ENCODE results near the gene SSH2. TPM values are rescaled to one million over a fixed set of nuclear protein-coding genes. Genes with fewer than 3 reads are reported as not detected.

SSH2 gene
- total RNA-seq, 1 experiment from 2014 or later = 8.5 TPM

GRCh38 chr17:29661213-29661612 lies 268.8 kb downstream of the SSH2 start:
- POLR2A ChIA-PET (ENCODE audit: unreplicated experiment) = no interaction called here
- Histone ChIP-seq H3K36me3 (ENCODE audit: low read depth, low read length) (no peaks in the 10 kb centered on the region), H3K4me2 (ENCODE audit: low read length) (no peak overlapping the region), H3F3A (ENCODE audit: low read length, unreplicated experiment) (peaks cover 8% of the 10 kb centered on the region), H3K4me3 (ENCODE audit: low read length) (no peak overlapping the region), H3K27ac (ENCODE audit: low read length) (no peak overlapping the region), H3K4me1 (ENCODE audit: insufficient read depth, low read length) (peaks cover 32% of the 10 kb centered on the region), H4K20me1 (ENCODE audit: low read length) (no peaks in the 10 kb centered on the region), H3K9me2 (replicated peaks; ENCODE audit: low read length) (no peaks in the 10 kb centered on the region), H3K27me3 (ENCODE audit: low read length) (no peaks in the 10 kb centered on the region), H2AFZ (ENCODE audit: low read length) (no peak overlapping the region), H3K9ac (ENCODE audit: low read length) (no peak overlapping the region), H3K79me2 (ENCODE audit: low read length) (no peaks in the 10 kb centered on the region), H3K9me3 (ENCODE audit: low read length) (no peaks in the 10 kb centered on the region)
- intact Hi-C loops (cut with micrococcal nuclease) = no loop called here
- no TSS peak for BruUV-seq (replicated peaks)
- TF ChIP-seq EZH2phosphoT487 (IDR thresholded peaks at IDR 0.05; ENCODE audit: borderline replicate concordance, low read length) = no peak
- TF ChIP-seq CTCF (conservative IDR thresholded peaks at IDR 0.05; ENCODE audit: low read depth, low read length) = no peak
- no peak for TF ChIP-seq EZH2 (IDR thresholded peaks at IDR 0.05; ENCODE audit: low read length, unreplicated experiment)
- CTCF ChIA-PET = no interaction called here
- no peak for ATAC-seq
- no peak for DNase-seq

- H3K9ac ChIP-seq (ENCODE audit: low read length) = no peak overlapping the region
- DNase-seq = no peak
- no peak overlapping the region for H2AFZ ChIP-seq (ENCODE audit: low read length)
- no peak overlapping the region for H3K27ac ChIP-seq (ENCODE audit: low read length)
- peaks cover 12% of the 10 kb centered on the region for H3K4me1 ChIP-seq (ENCODE audit: insufficient read depth, low read length)
- no peaks in the 10 kb centered on the region for H4K20me1 ChIP-seq (ENCODE audit: low read length)
- no TSS peak for BruUV-seq (replicated peaks)
- intact Hi-C loops (cut with micrococcal nuclease) = no loop called here
- no peaks in the 10 kb centered on the region for H3K27me3 ChIP-seq (ENCODE audit: low read length)
- ChIA-PET POLR2A (ENCODE audit: unreplicated experiment) (no interaction called here), CTCF (no interaction called here)
- TF ChIP-seq EZH2phosphoT487 (IDR thresholded peaks at IDR 0.05; ENCODE audit: borderline replicate concordance, low read length) (no peak), EZH2 (IDR thresholded peaks at IDR 0.05; ENCODE audit: low read length, unreplicated experiment) (no peak)
- no peaks in the 10 kb centered on the region for H3K9me2 ChIP-seq (replicated peaks; ENCODE audit: low read length)
- no peak overlapping the region for H3K4me2 ChIP-seq (ENCODE audit: low read length)
- H3K36me3 ChIP-seq (ENCODE audit: low read depth, low read length) = no peaks in the 10 kb centered on the region
- no peak overlapping the region for H3K4me3 ChIP-seq (ENCODE audit: low read length)
- no peaks in the 10 kb centered on the region for H3K9me3 ChIP-seq (ENCODE audit: low read length)
- no peak for ATAC-seq
- H3F3A ChIP-seq (ENCODE audit: low read length, unreplicated experiment) = no peaks in the 10 kb centered on the region
- H3K79me2 ChIP-seq (ENCODE audit: low read length) = no peaks in the 10 kb centered on the region
Observed at GRCh38 chr17:29659155-29659554, 270.9 kb downstream of the SSH2 start.

GRCh38 chr17:29655323-29655722 lies 274.7 kb downstream of the SSH2 start:
- H2AFZ ChIP-seq (ENCODE audit: low read length) = no peak overlapping the region
- H4K20me1 ChIP-seq (ENCODE audit: low read length) = no peaks in the 10 kb centered on the region
- no peaks in the 10 kb centered on the region for H3F3A ChIP-seq (ENCODE audit: low read length, unreplicated experiment)
- H3K27ac ChIP-seq (ENCODE audit: low read length) = no peak overlapping the region
- TF ChIP-seq EZH2 (IDR thresholded peaks at IDR 0.05; ENCODE audit: low read length, unreplicated experiment) (no peak), CTCF (conservative IDR thresholded peaks at IDR 0.05; ENCODE audit: low read depth, low read length) (no peak), EZH2phosphoT487 (IDR thresholded peaks at IDR 0.05; ENCODE audit: borderline replicate concordance, low read length) (no peak)
- intact Hi-C loops (cut with micrococcal nuclease) = no loop called here
- H3K27me3 ChIP-seq (ENCODE audit: low read length) = no peaks in the 10 kb centered on the region
- H3K4me3 ChIP-seq (ENCODE audit: low read length) = no peak overlapping the region
- no peak for DNase-seq
- no peak for ATAC-seq
- POLR2A ChIA-PET (ENCODE audit: unreplicated experiment) = no interaction called here
- no TSS peak for BruUV-seq (replicated peaks)
- CTCF ChIA-PET = no interaction called here
- no peak overlapping the region for H3K9ac ChIP-seq (ENCODE audit: low read length)
- no peaks in the 10 kb centered on the region for H3K4me1 ChIP-seq (ENCODE audit: insufficient read depth, low read length)
- H3K9me2 ChIP-seq (replicated peaks; ENCODE audit: low read length) = no peaks in the 10 kb centered on the region
- no peaks in the 10 kb centered on the region for H3K36me3 ChIP-seq (ENCODE audit: low read depth, low read length)
- H3K9me3 ChIP-seq (ENCODE audit: low read length) = no peaks in the 10 kb centered on the region
- no peaks in the 10 kb centered on the region for H3K79me2 ChIP-seq (ENCODE audit: low read length)
- H3K4me2 ChIP-seq (ENCODE audit: low read length) = no peak overlapping the region

Measured in PC-3 (cell line).